Measurements from ENCODE around the gene PHLDB3.

Gene PHLDB3

GRCh38 chr19:43489979-43490599 is 14.5 kb downstream of the PHLDB3 start:
- ChIA-PET CTCF (no interaction called here), POLR2A (no interaction called here)
- no peak for DNase-seq (ENCODE audit: extremely low spot score)
- TF ChIP-seq FOXM1 (IDR thresholded peaks at IDR 0.05; ENCODE audit: borderline replicate concordance) = no peak
- no peak for TF ChIP-seq TARDBP (IDR thresholded peaks at IDR 0.05)
- no peak for TF ChIP-seq ARNT (IDR thresholded peaks at IDR 0.05)
- TF ChIP-seq BHLHE40 (IDR thresholded peaks at IDR 0.05; ENCODE audit: borderline replicate concordance) = no peak
- TF ChIP-seq FOXK2 (IDR thresholded peaks at IDR 0.05) = no peak
- TF ChIP-seq PKNOX1 (IDR thresholded peaks at IDR 0.05) = no peak
- TF ChIP-seq ZNF384 (IDR thresholded peaks at IDR 0.05) = no peak

GRCh38 chr19:43489310-43489709 is 15.2 kb downstream of the PHLDB3 start:
- DNase-seq (ENCODE audit: extremely low spot score) = no peak
- CTCF ChIA-PET = no interaction called here
- POLR2A ChIA-PET = no interaction called here
- no peak for TF ChIP-seq SP1 (IDR thresholded peaks at IDR 0.05)

GRCh38 chr19:43488179-43488578 is 16.4 kb downstream of the PHLDB3 start:
- ChIA-PET POLR2A (no interaction called here), CTCF (no interaction called here)
- TF ChIP-seq BHLHE40 (IDR thresholded peaks at IDR 0.05; ENCODE audit: borderline replicate concordance) (no peak), SUZ12 (IDR thresholded peaks at IDR 0.05) (no peak), CTBP1 (IDR thresholded peaks at IDR 0.05; ENCODE audit: borderline replicate concordance) (no peak), HDGF (IDR thresholded peaks at IDR 0.05; ENCODE audit: borderline replicate concordance) (no peak), ZNF384 (IDR thresholded peaks at IDR 0.05) (no peak)
- no peak for DNase-seq (ENCODE audit: extremely low spot score)

- TF ChIP-seq NFRKB (IDR thresholded peaks at IDR 0.05) = no peak
- TF ChIP-seq L3MBTL2 (conservative IDR thresholded peaks at IDR 0.05) = no peak
- TF ChIP-seq SP1 (IDR thresholded peaks at IDR 0.05) = no peak
- TF ChIP-seq TARDBP (IDR thresholded peaks at IDR 0.05) = no peak
- no peak for TF ChIP-seq ARNT (IDR thresholded peaks at IDR 0.05)
- TF ChIP-seq LEF1 (IDR thresholded peaks at IDR 0.05; ENCODE audit: borderline replicate concordance) = no peak
- no peak for DNase-seq (ENCODE audit: extremely low spot score)
- POLR2A ChIA-PET = no interaction called here
- CTCF ChIA-PET = no interaction called here
Observed at GRCh38 chr19:43486412-43486811, 18.1 kb downstream of the PHLDB3 start.

- DNase-seq (ENCODE audit: extremely low spot score) = no peak
- TF ChIP-seq ZNF384 (IDR thresholded peaks at IDR 0.05) = no peak
- CTCF ChIA-PET = no interaction called here
- POLR2A ChIA-PET = no interaction called here
Observed at GRCh38 chr19:43485951-43486350, 18.6 kb downstream of the PHLDB3 start.

- CTCF ChIA-PET = no interaction called here
- POLR2A ChIA-PET = no interaction called here
- DNase-seq (ENCODE audit: extremely low spot score) = no peak
- TF ChIP-seq CTBP1 (IDR thresholded peaks at IDR 0.05; ENCODE audit: borderline replicate concordance) (no peak), FOXK2 (IDR thresholded peaks at IDR 0.05) (no peak), LEF1 (IDR thresholded peaks at IDR 0.05; ENCODE audit: borderline replicate concordance) (no peak), BHLHE40 (IDR thresholded peaks at IDR 0.05; ENCODE audit: borderline replicate concordance) (no peak), L3MBTL2 (conservative IDR thresholded peaks at IDR 0.05) (no peak), ZNF384 (IDR thresholded peaks at IDR 0.05) (no peak), HDGF (IDR thresholded peaks at IDR 0.05; ENCODE audit: borderline replicate concordance) (no peak), FOXA1 (IDR thresholded peaks at IDR 0.05) (no peak), PKNOX1 (IDR thresholded peaks at IDR 0.05) (no peak)
Observed at GRCh38 chr19:43483281-43483680, 21.3 kb downstream of the PHLDB3 start.

- DNase-seq (ENCODE audit: extremely low spot score) = no peak
- no peak for TF ChIP-seq TARDBP (IDR thresholded peaks at IDR 0.05)
- TF ChIP-seq ARNT (IDR thresholded peaks at IDR 0.05) = no peak
- no peak for TF ChIP-seq CTBP1 (IDR thresholded peaks at IDR 0.05; ENCODE audit: borderline replicate concordance)
- TF ChIP-seq LEF1 (IDR thresholded peaks at IDR 0.05; ENCODE audit: borderline replicate concordance) = no peak
- TF ChIP-seq FOXK2 (IDR thresholded peaks at IDR 0.05) = no peak
- ChIA-PET POLR2A (no interaction called here), CTCF (no interaction called here)
Observed at GRCh38 chr19:43482193-43482592, 22.4 kb downstream of the PHLDB3 start.

- no peak for DNase-seq (ENCODE audit: extremely low spot score)
- no peak for TF ChIP-seq CTBP1 (IDR thresholded peaks at IDR 0.05; ENCODE audit: borderline replicate concordance)
- no peak for TF ChIP-seq FOXK2 (IDR thresholded peaks at IDR 0.05)
- no peak for TF ChIP-seq FOXM1 (IDR thresholded peaks at IDR 0.05; ENCODE audit: borderline replicate concordance)
- TF ChIP-seq L3MBTL2 (conservative IDR thresholded peaks at IDR 0.05) = no peak
- TF ChIP-seq PKNOX1 (IDR thresholded peaks at IDR 0.05) = no peak
- TF ChIP-seq BHLHE40 (IDR thresholded peaks at IDR 0.05; ENCODE audit: borderline replicate concordance) = no peak
- TF ChIP-seq SP1 (IDR thresholded peaks at IDR 0.05) = no peak
- no peak for TF ChIP-seq TARDBP (IDR thresholded peaks at IDR 0.05)
- no peak for TF ChIP-seq ARNT (IDR thresholded peaks at IDR 0.05)
- no peak for TF ChIP-seq HDGF (IDR thresholded peaks at IDR 0.05; ENCODE audit: borderline replicate concordance)
- TF ChIP-seq NFRKB (IDR thresholded peaks at IDR 0.05) = no peak
- TF ChIP-seq ZNF384 (IDR thresholded peaks at IDR 0.05) = no peak
- TF ChIP-seq ELF4 (IDR thresholded peaks at IDR 0.05) = no peak
- TF ChIP-seq SUZ12 (IDR thresholded peaks at IDR 0.05) = no peak
- no peak for TF ChIP-seq LEF1 (IDR thresholded peaks at IDR 0.05; ENCODE audit: borderline replicate concordance)
- no peak for TF ChIP-seq FOXA1 (IDR thresholded peaks at IDR 0.05)
- POLR2A ChIA-PET = no interaction called here
- CTCF ChIA-PET = no interaction called here
Observed at GRCh38 chr19:43481701-43482100, 22.8 kb downstream of the PHLDB3 start.
